Natural killer cell (primary cell): ENCODE measurements around the gene MACROD2. TPM values are rescaled to one million over a fixed set of nuclear protein-coding genes. Genes with fewer than 3 reads are reported as not detected.

Experiments
- ATAC-seq, 3 donors: fragments of 150-1000 bp in 2 of 3; fragments of 200-7000 bp in 1 of 3; cut with Tn5 transposase; 1 replicate in 1 of 3; 2 replicates in 2 of 3; pipeline ENCODE4 v1.10.0; 2021; ENCODE audit warnings: mild to moderate bottlenecking in 2 of 3, moderate library complexity in 2 of 3
- DNase-seq, 2 donors: peaks; one replicate each; pipeline versions ENCODE4 v3.0.0 to v3.0.0-alpha.2; 2013 to 2021; ENCODE audit warnings: mixed read lengths in 1 of 2
- H3K27ac ChIP-seq: one replicate; pipeline ENCODE4 v1.5.1; 2013; ENCODE audit warnings: mild to moderate bottlenecking, low read length
- H3K27me3 ChIP-seq: one replicate; pipeline ENCODE4 v1.6.1; 2013; ENCODE audit warnings: low read length; ENCODE audit not compliant: control insufficient read depth, insufficient read depth
- H3K36me3 ChIP-seq: one replicate; pipeline ENCODE4 v1.6.1; 2013; ENCODE audit warnings: low read length; ENCODE audit not compliant: control insufficient read depth, insufficient read depth
- H3K4me1 ChIP-seq: one replicate; pipeline ENCODE4 v1.6.1; 2013; ENCODE audit warnings: low read length; ENCODE audit not compliant: control insufficient read depth, insufficient read depth
- H3K4me3 ChIP-seq: one replicate; pipeline ENCODE4 v1.5.1; 2013; ENCODE audit warnings: low read length
- H3K9me3 ChIP-seq: one replicate; pipeline ENCODE4 v1.6.1; 2013; ENCODE audit warnings: low read length; ENCODE audit not compliant: control insufficient read depth, insufficient read depth
- H3K27ac Mint-ChIP-seq, 2 donors: one replicate each; pipeline ENCODE4 v1.8.0; 2022; ENCODE audit warnings: mild to moderate bottlenecking in 2 of 2, mixed read lengths in 2 of 2, moderate library complexity in 1 of 2
- H3K27me3 Mint-ChIP-seq, 2 donors: one replicate each; pipeline ENCODE4 v1.8.0; 2022; ENCODE audit warnings: low read depth in 2 of 2, mixed read lengths in 2 of 2
- H3K36me3 Mint-ChIP-seq: one replicate; pipeline ENCODE4 v1.8.0; 2022; ENCODE audit warnings: mixed read lengths
- H3K4me1 Mint-ChIP-seq, 2 donors: one replicate each; pipeline ENCODE4 v1.8.0; 2022; ENCODE audit warnings: mixed read lengths in 2 of 2
- H3K4me3 Mint-ChIP-seq: one replicate; pipeline ENCODE4 v1.8.0; 2022; ENCODE audit warnings: mild to moderate bottlenecking, moderate library complexity, mixed read lengths
- H3K9me3 Mint-ChIP-seq, 2 donors: one replicate each; pipeline ENCODE4 v1.8.0; 2022; ENCODE audit warnings: mixed read lengths in 2 of 2
- CTCF ChIP-seq: fragments of 200-600 bp; IDR thresholded peaks from one replicate; pipeline ENCODE4 v1.8.0; 2022; ENCODE audit warnings: antibody characterized with exemption
- WGBS: methylation state at CpG from one replicate; pipeline ENCODE4 v1.1.7; 2013; ENCODE audit warnings: missing lambda C conversion rate; ENCODE audit not compliant: insufficient coverage; 5-methylcytosine and 5-hydroxymethylcytosine counted together
- intact Hi-C: fragments of 100-400 bp; cut with micrococcal nuclease; formaldehyde crosslinking; loops from one replicate; pipeline ENCODE4 v1.14.2; 2022
- total RNA-seq, 4 donors: library from RNA; stranded (reverse); fragments of 120-200 nt in 1 of 4; gene quantifications; one replicate each; pipeline versions ENCODE4 v1.2.3 to v1.2.4, GENCODE V29; 2013 to 2022

MACROD2 gene
- total RNA-seq, 3 donors from 2014 or later (not counting 1 experiment from before 2014, with no cell fraction given), result 0.19 to 0.88 TPM; not detected in 1

GRCh38 chr20:14897608-14898007 is 902.3 kb downstream of the MACROD2 start:
- intact Hi-C loops, result no loop called here
- Histone ChIP-seq H3K9me3 (no peaks in the 10 kb centered on the region), H3K27ac (no peak overlapping the region), H3K27me3 (no peaks in the 10 kb centered on the region), H3K4me1 (no peaks in the 10 kb centered on the region), H3K4me3 (no peak overlapping the region), H3K36me3 (no peaks in the 10 kb centered on the region)
- TF ChIP-seq CTCF, result no peak
- 57% methylated on average over 1 of the region's 1 CpG for WGBS
- Mint-ChIP-seq H3K27me3 (no peaks in the 10 kb centered on the region), H3K4me1 (no peaks in the 10 kb centered on the region), H3K9me3 (peaks cover 9 to 12% of the 10 kb centered on the region in 2 donors), H3K36me3 (peaks cover 6% of the 10 kb centered on the region), H3K4me3 (no peak overlapping the region), H3K27ac (no peak overlapping the region)
- DNase-seq, result no peak
- no peak for ATAC-seq

DNA sequence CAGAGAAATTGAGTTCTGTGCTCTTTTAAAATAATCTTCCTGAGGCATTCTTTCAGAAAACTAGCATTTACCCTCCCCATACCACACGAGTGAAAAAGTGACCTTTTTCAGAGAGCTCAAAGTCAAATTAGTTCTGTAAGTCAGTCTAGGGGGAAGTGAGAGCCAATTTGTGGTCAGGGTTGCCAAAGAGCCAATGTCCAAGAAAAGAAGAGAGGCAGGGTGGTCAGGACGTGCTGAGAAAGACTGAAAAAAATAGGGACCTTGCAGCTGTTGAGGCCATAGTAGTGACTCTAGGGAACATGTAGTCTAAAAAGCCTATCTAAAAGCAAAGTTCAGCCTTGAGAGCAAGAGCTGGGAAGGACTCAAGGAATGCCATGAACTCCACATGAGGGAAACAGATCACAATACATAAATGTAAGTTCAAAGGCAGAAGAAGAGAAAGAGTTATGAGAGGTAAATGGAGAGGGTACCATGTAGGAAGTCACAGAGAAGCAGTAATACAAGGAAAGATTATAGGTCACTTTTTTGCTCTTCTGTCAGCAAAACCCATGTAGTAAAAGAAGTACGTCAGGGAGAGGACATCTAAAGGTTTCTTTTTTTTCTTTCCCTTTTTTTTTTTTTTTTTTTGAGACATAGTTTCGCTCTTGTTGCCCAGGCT is 907.2 kb downstream of the MACROD2 start:
- TF ChIP-seq CTCF, result no peak
- Histone ChIP-seq H3K27ac (no peak overlapping the region), H3K4me3 (no peak overlapping the region), H3K9me3 (no peaks in the 10 kb centered on the region), H3K27me3 (no peaks in the 10 kb centered on the region), H3K4me1 (no peaks in the 10 kb centered on the region), H3K36me3 (no peaks in the 10 kb centered on the region)
- DNase-seq, result no peak
- peaks cover 10% of the 10 kb centered on the region for H3K36me3 Mint-ChIP-seq
- no peak overlapping the region for H3K27ac Mint-ChIP-seq
- WGBS, result 73% methylated on average over 3 of the region's 4 CpGs
- H3K4me1 Mint-ChIP-seq, result no peaks in the 10 kb centered on the region
- H3K9me3 Mint-ChIP-seq, result peaks cover 15 to 18% of the 10 kb centered on the region in 2 donors
- H3K27me3 Mint-ChIP-seq, result no peaks in the 10 kb centered on the region
- intact Hi-C loops, result no loop called here
- no peak for ATAC-seq
- H3K4me3 Mint-ChIP-seq, result no peak overlapping the region

GRCh38 chr20:14906908-14907434 is 911.7 kb downstream of the MACROD2 start:
- Histone ChIP-seq H3K36me3 (no peaks in the 10 kb centered on the region), H3K9me3 (no peaks in the 10 kb centered on the region), H3K27ac (no peak overlapping the region), H3K4me1 (no peaks in the 10 kb centered on the region), H3K27me3 (no peaks in the 10 kb centered on the region), H3K4me3 (no peak overlapping the region)
- peaks cover 16 to 18% of the 10 kb centered on the region in 2 donors for H3K9me3 Mint-ChIP-seq
- H3K4me3 Mint-ChIP-seq, result no peak overlapping the region
- no peak overlapping the region for H3K27ac Mint-ChIP-seq
- 83% methylated on average over 2 of the region's 2 CpGs for WGBS
- H3K4me1 Mint-ChIP-seq, result no peaks in the 10 kb centered on the region
- no peak for DNase-seq
- intact Hi-C loops, result no loop called here
- H3K36me3 Mint-ChIP-seq, result peaks cover 10% of the 10 kb centered on the region
- H3K27me3 Mint-ChIP-seq, result no peaks in the 10 kb centered on the region
- ATAC-seq, result no peak
- no peak for TF ChIP-seq CTCF

DNA sequence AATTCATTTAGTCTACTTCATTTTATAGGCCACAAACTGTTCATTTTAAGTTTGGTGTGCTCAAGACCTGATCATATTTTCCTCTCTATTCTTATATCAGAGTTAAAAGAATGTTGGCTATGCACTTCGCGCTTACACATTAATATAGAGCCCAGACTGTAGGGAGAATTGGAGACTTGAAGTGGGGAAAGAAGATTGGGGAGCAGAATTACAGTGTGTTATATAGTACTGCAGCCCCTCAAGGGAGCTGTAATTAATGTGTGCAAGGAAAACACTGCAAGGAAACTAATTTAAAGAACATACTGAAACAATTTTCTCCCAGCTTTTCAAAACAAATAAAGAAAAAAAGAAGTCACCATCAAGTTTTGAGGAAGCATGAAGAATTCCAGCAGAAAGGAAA is 914.8 kb downstream of the MACROD2 start:
- no peaks in the 10 kb centered on the region for H3K27me3 Mint-ChIP-seq
- Histone ChIP-seq H3K36me3 (no peaks in the 10 kb centered on the region), H3K27me3 (no peaks in the 10 kb centered on the region), H3K4me3 (no peak overlapping the region), H3K27ac (no peak overlapping the region), H3K9me3 (no peaks in the 10 kb centered on the region), H3K4me1 (no peaks in the 10 kb centered on the region)
- no peak overlapping the region for H3K27ac Mint-ChIP-seq
- WGBS, result 100% methylated on average over 2 of the region's 2 CpGs
- no peak for TF ChIP-seq CTCF
- H3K4me3 Mint-ChIP-seq, result no peak overlapping the region
- DNase-seq (no peak), ATAC-seq (no peak)
- peaks cover 13 to 17% of the 10 kb centered on the region in 2 donors for H3K9me3 Mint-ChIP-seq
- no peaks in the 10 kb centered on the region for H3K4me1 Mint-ChIP-seq
- H3K36me3 Mint-ChIP-seq, result no peaks in the 10 kb centered on the region
- intact Hi-C loops, result no loop called here
